Fibroblast of gingiva (primary cell): ENCODE data around the gene RAB3D.
"Not testable (repeated sequence)": the region's sequence is repeated elsewhere in the genome, so short reads cannot be mapped to it uniquely, and the experiment has no call there.

Experiments
- DNase-seq: peaks from one replicate; pipeline ENCODE4 v3.0.0-alpha.2; 2011; ENCODE audit warnings: low read depth

Gene RAB3D

GRCh38 chr19:11338121-11338520, 1.3 kb downstream of the RAB3D start:
- DNase-seq: no peak

- DNase-seq: no peak
Measured at GRCh38 chr19:11337080-11337479, 2.4 kb downstream of the RAB3D start.

- no peak for DNase-seq
Measured at GRCh38 chr19:11335449-11336146, 3.9 kb downstream of the RAB3D start.

GRCh38 chr19:11333838-11334237, 5.6 kb downstream of the RAB3D start:
- DNase-seq: not testable (repeated sequence)

GRCh38 chr19:11332822-11333221, 6.6 kb downstream of the RAB3D start:
- DNase-seq: no peak

GRCh38 chr19:11331502-11331901, 8.0 kb downstream of the RAB3D start:
- no peak for DNase-seq

- no peak for DNase-seq
Measured at GRCh38 chr19:11330127-11330526, 9.3 kb downstream of the RAB3D start.

- no peak for DNase-seq
Measured at GRCh38 chr19:11325544-11325943, 13.9 kb downstream of the RAB3D start.

- DNase-seq: no peak
Measured at GRCh38 chr19:11324748-11325389, 14.6 kb downstream of the RAB3D start.

GRCh38 chr19:11324079-11324661, 15.3 kb downstream of the RAB3D start:
- peak; percentile 95 for DNase-seq

- DNase-seq: no peak
Measured at GRCh38 chr19:11323601-11324078, 15.8 kb downstream of the RAB3D start.

- DNase-seq: no peak
Measured at GRCh38 chr19:11322269-11323024, 17.0 kb downstream of the RAB3D start.

GRCh38 chr19:11321191-11322126, 18.0 kb downstream of the RAB3D start:
- DNase-seq: no peak

- DNase-seq: not testable (repeated sequence)
Measured at GRCh38 chr19:11320278-11320995, 19.0 kb downstream of the RAB3D start.

- no peak for DNase-seq
Measured at GRCh38 chr19:11306337-11306736, 33.1 kb downstream of the RAB3D start.

GRCh38 chr19:11304936-11305335, 34.5 kb downstream of the RAB3D start:
- no peak for DNase-seq

- no peak for DNase-seq
Measured at GRCh38 chr19:11300811-11301120, 38.7 kb downstream of the RAB3D start.

GRCh38 chr19:11299946-11300810, 39.3 kb downstream of the RAB3D start:
- no peak for DNase-seq

- peak; percentile 24 for DNase-seq
Measured at GRCh38 chr19:11296264-11296663, 43.2 kb downstream of the RAB3D start.

- no peak for DNase-seq
Measured at GRCh38 chr19:11295665-11296245, 43.7 kb downstream of the RAB3D start, which contains the start of gene TSPAN16. Gene TSPAN16 (plus strand): TSS chr19:11296160. CDS start chr19:11296298, 138 bp downstream.
